HG03571 (cell line): ENCODE measurements around the gene PADI4.
"Not testable (repeated sequence)": the region's sequence is repeated elsewhere in the genome, so short reads cannot be mapped to it uniquely, and the experiment has no call there.

Experiments used
- ATAC-seq: cut with Tn5 transposase; IDR thresholded peaks from one replicate; pipeline ENCODE4 v1.9.1; 2021; ENCODE audit not compliant: unreplicated experiment

PADI4 gene

GRCh38 chr1:17310068-17310640 is 2.2 kb downstream of the PADI4 start:
- ATAC-seq, result no peak

GRCh38 chr1:17313530-17314309 is 5.7 kb downstream of the PADI4 start:
- no peak for ATAC-seq

- ATAC-seq, result no peak
These were observed 6.5 kb downstream of the PADI4 start for GRCh38 chr1:17314491-17314971.

GRCh38 chr1:17315542-17316130 is 7.6 kb downstream of the PADI4 start:
- ATAC-seq, result no peak

GRCh38 chr1:17316704-17317103 is 8.7 kb downstream of the PADI4 start:
- ATAC-seq, result no peak

GRCh38 chr1:17318262-17318661 is 10.3 kb downstream of the PADI4 start:
- ATAC-seq, result no peak

- no peak for ATAC-seq
These were observed 11.8 kb downstream of the PADI4 start for GRCh38 chr1:17319561-17320350.

- ATAC-seq, result not testable (repeated sequence)
These were observed 13.9 kb downstream of the PADI4 start for GRCh38 chr1:17321857-17322390.

GRCh38 chr1:17328855-17329254 is 20.9 kb downstream of the PADI4 start:
- ATAC-seq, result no peak

- no peak for ATAC-seq
These were observed 21.6 kb downstream of the PADI4 start for GRCh38 chr1:17329610-17330009.

- ATAC-seq, result no peak
These were observed 22.9 kb downstream of the PADI4 start for GRCh38 chr1:17330856-17331255.

GRCh38 chr1:17333081-17333480 is 25.1 kb downstream of the PADI4 start:
- ATAC-seq, result no peak

- no peak for ATAC-seq
These were observed 28.1 kb downstream of the PADI4 start for GRCh38 chr1:17335821-17336710.

GRCh38 chr1:17338706-17339493 is 30.9 kb downstream of the PADI4 start:
- ATAC-seq, result no peak

- ATAC-seq, result no peak
These were observed 31.5 kb downstream of the PADI4 start for GRCh38 chr1:17339521-17339920.

- no peak for ATAC-seq
These were observed 32.4 kb downstream of the PADI4 start for GRCh38 chr1:17340358-17340757.

- no peak for ATAC-seq
These were observed 34.0 kb downstream of the PADI4 start for GRCh38 chr1:17342014-17342441.

GRCh38 chr1:17345506-17345905 is 37.5 kb downstream of the PADI4 start:
- ATAC-seq, result not testable (repeated sequence)

- ATAC-seq, result no peak
These were observed 38.2 kb downstream of the PADI4 start for GRCh38 chr1:17346046-17346789.
